GM12878 (cell line): ENCODE results near the gene ZNF426. TPM values are rescaled to one million over a fixed set of nuclear protein-coding genes. Genes with fewer than 3 reads are reported as not detected.

ENCODE experiments used
- BCL3 ChIP-seq: IDR thresholded peaks from 2 replicates; pipeline ENCODE4 v1.6.1; 2011; ENCODE audit warnings: borderline replicate concordance, low read depth, mild to moderate bottlenecking, moderate library complexity, low read length; ENCODE audit not compliant: insufficient read depth, poor library complexity, severe bottlenecking
- BMI1 ChIP-seq: fragments of 450-650 bp; IDR thresholded peaks from 2 replicates; pipeline ENCODE4 v1.6.1; 2016; ENCODE audit warnings: mild to moderate bottlenecking, moderate library complexity, borderline replicate concordance
- CBX5 ChIP-seq: sonication (generic); IDR thresholded peaks from 2 replicates; pipeline ENCODE4 v1.6.1; 2016; ENCODE audit warnings: low read depth, moderate library complexity, mild to moderate bottlenecking, inconsistent platforms
- CHD1 ChIP-seq: IDR thresholded peaks from 2 replicates; pipeline ENCODE4 v1.6.1; 2012; ENCODE audit warnings: low read depth, low read length, improper control_type of control experiment
- CHD2 ChIP-seq: IDR thresholded peaks from 2 replicates; pipeline ENCODE4 v1.6.1; 2011; ENCODE audit warnings: low read depth, low read length, improper control_type of control experiment, borderline replicate concordance
- E2F8 ChIP-seq: fragments of 450-650 bp; IDR thresholded peaks from 2 replicates; pipeline ENCODE4 v1.6.1; 2018; ENCODE audit warnings: mild to moderate bottlenecking, low read depth, moderate library complexity; ENCODE audit not compliant: partially characterized antibody
- IKZF1 ChIP-seq: fragments of 450-650 bp; conservative IDR thresholded peaks from 2 replicates; pipeline ENCODE4 v1.6.1; 2017; ENCODE audit warnings: antibody characterized with exemption, mild to moderate bottlenecking
- MYC ChIP-seq: IDR thresholded peaks from 2 replicates; pipeline ENCODE4 v1.6.1; 2011; ENCODE audit warnings: mild to moderate bottlenecking, low read length, moderate library complexity, inconsistent platforms; ENCODE audit not compliant: insufficient read depth, insufficient replicate concordance, insufficient read length, severe bottlenecking
- NFIC ChIP-seq: IDR thresholded peaks from 2 replicates; pipeline ENCODE4 v1.6.1; 2012; ENCODE audit warnings: low read depth, mild to moderate bottlenecking, inconsistent platforms, low read length, moderate library complexity
- NR2C2 ChIP-seq: IDR thresholded peaks from 2 replicates; pipeline ENCODE4 v1.6.1; 2011; ENCODE audit warnings: borderline replicate concordance, low read depth; ENCODE audit not compliant: control insufficient read depth, insufficient read length
- PAX5 ChIP-seq: IDR thresholded peaks from 2 replicates; pipeline ENCODE4 v1.6.1; 2011; ENCODE audit warnings: low read depth, low read length, borderline replicate concordance
- PAX8 ChIP-seq: fragments of 450-650 bp; IDR thresholded peaks from 2 replicates; pipeline ENCODE4 v1.6.1; 2017; ENCODE audit warnings: mild to moderate bottlenecking, moderate library complexity
- POLR2AphosphoS5 ChIP-seq: IDR thresholded peaks from 2 replicates; pipeline ENCODE4 v1.6.1; 2011; ENCODE audit warnings: mild to moderate bottlenecking, low read length, inconsistent platforms
- RBBP5 ChIP-seq: fragments of 200-600 bp; sonication (generic); conservative IDR thresholded peaks from 2 replicates; pipeline ENCODE4 v1.6.1; 2016
- ZBTB11 ChIP-seq: fragments of 450-650 bp; formaldehyde crosslinking; IDR thresholded peaks from 2 replicates; pipeline ENCODE4 v1.5.0; 2022; ENCODE audit warnings: mild to moderate bottlenecking, missing genetic modification characterization
- ZNF592 ChIP-seq: fragments of 450-650 bp; IDR thresholded peaks from 2 replicates; pipeline ENCODE4 v1.6.1; 2017; ENCODE audit warnings: mild to moderate bottlenecking, moderate library complexity
- polyA plus RNA-seq, 11 experiments: library from polyadenylated mRNA; depleted of rRNA in 4 of 11; unstranded in 6 of 11; stranded (reverse) in 5 of 11; fragments of >200 nt; fragmentation: Nextera tagmentation in 4 of 11; fragmentation: Illumina TruSeq in 1 of 11; extraction: Ambion mirVana in 4 of 11; extraction: Trizol in 1 of 11; gene quantifications; 1 replicate in 1 of 11; 2 replicates in 10 of 11; pipeline versions ENCODE4 v1.2.1 to v1.2.3, GENCODE V29; 2011 to 2016; ENCODE audit warnings: inconsistent platforms in 2 of 11, missing spikeins in 2 of 11, low read depth in 1 of 11
- total RNA-seq, 4 experiments: library from RNA; depleted of rRNA in 3 of 4; stranded (reverse); fragments of >200 nt in 3 of 4; fragmentation: Illumina TruSeq in 1 of 4; extraction: Trizol in 1 of 4; gene quantifications; 2 replicates each; pipeline versions ENCODE4 v1.2.1 to v1.2.3, GENCODE V29; 2013 to 2021

The ZNF426 gene
- total and polyA plus RNA-seq, 10 of the 15 experiments (the other 5 are each of a cell fraction or from before 2014, with no cell fraction given), result 3.0 to 11.3 (median 6.8) TPM

GRCh38 chr19:9584073-9584833 is 45.8 kb upstream of the ZNF426 start, which contains the start of gene ZNF121 (continued):
- TF ChIP-seq BMI1, result no peak
- TF ChIP-seq CHD2, result peak; percentile 64; the same call in 1 of the 2 replicates
- no peak for TF ChIP-seq CBX5
- TF ChIP-seq POLR2AphosphoS5, result peak; percentile 97
- peak; percentile 98 for TF ChIP-seq MYC
- no peak for TF ChIP-seq PAX8
- TF ChIP-seq PAX5, result no peak; the same call in 1 of the 2 replicates
- no peak for TF ChIP-seq RBBP5
- no peak for TF ChIP-seq NR2C2
- no peak for TF ChIP-seq BCL3
- TF ChIP-seq E2F8, result no peak
- peak; percentile 69 for TF ChIP-seq IKZF1
- no peak for TF ChIP-seq ZBTB11 (CRISPR knock-in tag)
- 0 out of 2 replicates have a peak, but pooled peaks have one; percentile 81 for TF ChIP-seq CHD1
- TF ChIP-seq ZNF592, result no peak
- no peak for TF ChIP-seq NFIC
